Stimulated activated CD8-positive, alpha-beta memory T cell treated with anti-CD3 and anti-CD28 coated beads, Interleukin-4, amount 100 ng/mL, for 4 hours (primary cell): Measurements from ENCODE around the gene RIPOR3.
"Not testable (repeated sequence)": the region's sequence is repeated elsewhere in the genome, so short reads cannot be mapped to it uniquely, and the experiment has no call there.

Source experiments
- DNase-seq, 2 donors: peaks; one replicate each; pipeline ENCODE4 v3.0.0-alpha.2; 2020; ENCODE audit warnings: low read depth in 2 of 2, low spot score in 1 of 2

RIPOR3 gene

GRCh38 chr20:50704514-50704913 lies 13.2 kb upstream of the RIPOR3 start:
- DNase-seq = no peak

DNA sequence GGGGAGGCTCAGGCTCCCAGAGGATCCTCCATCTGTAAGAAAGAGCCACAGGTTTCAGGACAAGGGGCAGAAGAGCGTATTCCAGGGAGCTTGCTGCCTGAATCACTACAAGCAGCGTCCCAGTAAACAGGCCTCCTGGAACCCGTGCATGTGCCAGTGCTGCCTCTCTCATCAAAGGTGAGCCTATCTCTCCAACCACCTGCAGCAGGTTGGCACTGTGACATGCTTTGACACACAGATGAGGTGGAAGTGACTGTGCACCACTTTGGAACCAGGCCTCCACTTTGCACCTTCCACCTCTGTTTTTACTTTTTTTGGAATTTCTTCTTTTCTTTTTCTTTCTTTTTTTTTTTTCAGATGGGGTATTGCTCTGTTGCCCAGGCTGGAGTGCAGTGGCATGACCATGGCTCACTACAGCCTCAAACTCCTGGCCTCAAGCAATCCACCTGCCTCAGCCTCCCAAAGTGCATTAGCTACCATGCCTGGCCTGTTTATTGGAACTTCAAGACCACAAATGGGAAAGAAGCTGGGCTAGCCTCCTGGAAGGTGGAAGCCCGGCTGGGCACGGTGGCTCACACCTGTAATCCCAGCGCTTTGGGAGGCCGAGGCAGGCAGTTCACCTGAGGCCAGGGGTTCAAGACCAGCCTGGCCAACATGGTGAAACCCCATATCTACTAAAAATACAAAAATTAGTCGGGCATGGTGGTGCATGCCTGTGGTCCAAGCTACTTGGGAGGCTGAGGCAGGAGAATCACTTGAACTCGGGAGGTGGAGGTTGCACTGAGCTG lies 12.5 kb upstream of the RIPOR3 start:
- not testable (repeated sequence) for DNase-seq

GRCh38 chr20:50701041-50701963 lies 10.0 kb upstream of the RIPOR3 start:
- DNase-seq = no peak

- no peak for DNase-seq
Observed at GRCh38 chr20:50699688-50700087, 8.3 kb upstream of the RIPOR3 start.

- not testable (repeated sequence) for DNase-seq
Observed at GRCh38 chr20:50698255-50698654, 6.9 kb upstream of the RIPOR3 start.

- DNase-seq = no peak
Observed at GRCh38 chr20:50695135-50695872, 4.0 kb upstream of the RIPOR3 start.

GRCh38 chr20:50694379-50695134 lies 3.2 kb upstream of the RIPOR3 start:
- DNase-seq = no peak

- DNase-seq = no peak
Observed at GRCh38 chr20:50693001-50693400, 1.7 kb upstream of the RIPOR3 start.

DNA sequence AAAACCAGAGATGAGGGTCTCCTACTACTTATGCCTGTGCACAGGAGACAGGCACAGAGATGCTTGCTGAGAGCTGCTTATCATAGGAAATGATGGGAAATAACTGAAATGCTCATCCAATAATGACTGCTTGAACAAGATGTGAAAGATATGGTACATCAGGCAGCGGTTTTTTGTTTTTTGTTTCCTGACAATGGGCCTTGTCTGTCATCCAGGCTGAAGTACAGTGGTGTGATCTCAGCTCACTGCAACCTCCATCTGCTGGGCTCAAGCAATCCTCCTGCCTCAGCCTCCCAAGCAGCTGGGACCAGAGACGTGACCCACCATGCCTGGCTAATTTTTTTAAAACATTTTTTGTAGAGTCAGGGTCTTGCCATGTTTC lies 1.2 kb upstream of the RIPOR3 start:
- no peak for DNase-seq

- no peak for DNase-seq
Observed at GRCh38 chr20:50691573-50692551, 520 bp upstream of the RIPOR3 start.

GRCh38 chr20:50689864-50690649 lies 1.3 kb downstream of the RIPOR3 start:
- DNase-seq = no peak

DNA sequence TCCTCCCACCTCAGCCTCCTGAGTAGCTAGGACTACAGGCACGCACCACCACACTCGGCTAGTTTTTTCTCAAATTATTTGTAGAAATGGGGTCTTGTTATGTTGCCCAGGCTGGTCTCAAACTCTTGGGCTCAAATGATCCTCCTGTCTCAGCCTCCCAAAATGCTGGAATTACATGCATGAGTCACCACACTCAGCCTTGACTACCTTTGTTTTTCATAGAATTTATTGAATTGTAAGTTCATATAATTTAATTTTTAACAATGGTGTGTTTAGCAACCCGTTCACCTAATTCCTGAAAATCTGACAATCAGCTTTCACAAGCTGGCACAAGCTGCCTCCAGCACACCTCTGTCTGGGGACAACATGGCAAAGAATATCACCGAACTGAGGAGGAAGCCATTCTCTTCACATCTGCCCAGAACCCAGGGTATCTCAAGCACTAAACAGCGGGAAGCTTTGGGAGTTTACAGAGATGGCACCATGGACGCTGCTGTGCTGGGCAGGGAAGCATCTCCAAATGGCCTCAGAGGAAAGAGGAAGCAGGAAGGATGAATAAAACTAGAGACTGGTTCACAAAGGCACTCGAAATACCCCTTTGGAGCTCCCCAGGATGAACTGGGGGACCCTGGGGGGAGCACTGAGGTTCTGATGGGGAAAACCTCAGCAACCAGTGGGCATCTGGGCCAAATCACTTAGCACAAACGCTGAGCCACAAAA lies 2.9 kb downstream of the RIPOR3 start:
- no peak for DNase-seq

- no peak for DNase-seq
Observed at GRCh38 chr20:50686821-50687220, 4.5 kb downstream of the RIPOR3 start.

DNA sequence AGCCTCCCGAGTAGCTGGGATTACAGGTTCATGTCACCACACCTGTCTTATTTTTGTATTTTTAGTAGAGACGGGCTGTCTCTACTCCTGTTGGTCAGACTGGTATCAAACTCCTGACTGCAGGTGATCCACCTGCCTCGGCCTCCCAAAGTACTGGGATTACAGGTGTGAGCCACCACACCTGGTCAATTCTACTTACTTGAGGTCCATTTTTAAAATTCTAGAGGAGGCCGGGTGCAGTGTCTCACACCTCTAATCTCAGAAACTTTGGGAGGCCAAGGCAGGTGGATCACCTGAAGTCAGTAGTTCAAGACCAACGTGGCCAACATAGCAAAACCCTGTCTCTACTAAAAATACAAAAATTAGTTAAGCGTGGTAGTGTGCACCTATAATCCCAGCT lies 7.8 kb downstream of the RIPOR3 start:
- no peak for DNase-seq

GRCh38 chr20:50682947-50683530 lies 8.3 kb downstream of the RIPOR3 start:
- no peak for DNase-seq

DNA sequence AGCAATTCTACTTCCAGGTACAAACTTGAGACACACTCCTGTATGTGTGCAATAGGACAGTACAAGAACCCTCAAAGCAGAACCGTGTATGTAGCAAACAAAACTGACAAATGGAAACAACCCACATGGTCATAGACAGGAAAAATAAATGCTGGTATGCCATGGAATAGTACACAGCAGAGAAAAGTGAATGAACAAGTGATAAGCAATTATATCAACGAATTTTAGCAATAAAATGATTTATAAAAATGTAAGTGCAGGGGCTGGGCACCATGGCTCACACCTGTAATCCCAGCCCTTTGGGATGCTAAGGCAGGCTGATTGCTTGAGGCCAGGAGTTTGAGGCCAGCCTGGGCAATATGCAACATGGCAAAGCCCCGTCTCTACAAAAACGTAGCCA lies 9.3 kb downstream of the RIPOR3 start:
- no peak for DNase-seq

DNA sequence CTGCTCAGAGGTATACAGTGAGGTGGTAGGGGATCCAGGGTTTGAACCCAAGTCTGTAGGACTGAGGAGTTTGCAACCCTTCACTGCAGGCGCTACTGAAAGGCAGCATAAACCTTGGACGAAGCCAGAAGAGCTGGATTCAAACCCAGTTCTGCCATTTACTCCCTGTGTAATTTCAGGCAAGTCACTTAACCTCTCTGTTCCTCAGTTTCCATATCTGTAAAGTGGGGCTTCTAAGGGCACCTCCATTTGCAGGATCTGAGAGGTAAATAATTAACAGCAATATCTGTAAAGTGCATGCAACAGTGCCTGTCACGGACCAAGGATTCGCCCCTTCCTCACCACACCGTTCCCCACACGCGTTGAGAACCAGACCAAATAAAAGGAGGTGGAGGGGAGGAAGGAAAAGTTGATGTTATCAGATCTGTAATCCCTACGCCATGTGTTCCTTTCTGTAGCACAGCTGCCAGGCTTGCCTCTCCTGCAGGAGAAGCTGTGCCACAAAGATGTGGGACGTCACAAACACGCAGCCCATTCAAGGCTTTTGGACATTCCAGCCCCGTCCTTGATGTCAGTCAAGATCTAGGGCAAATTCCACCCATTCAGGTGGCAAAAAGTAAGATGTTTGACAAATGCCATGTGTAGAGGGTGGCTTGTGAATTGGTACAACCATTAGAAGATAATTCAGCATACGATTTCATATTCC lies 9.8 kb downstream of the RIPOR3 start:
- DNase-seq = no peak
